Measurements from ENCODE around the gene HOMER3.

- no peak for TF ChIP-seq CTCF (IDR thresholded peaks at IDR 0.05; ENCODE audit: low read length)
- no peak for TF ChIP-seq EZH2 (IDR thresholded peaks at IDR 0.05; ENCODE audit: borderline replicate concordance, low read length)
Measured at GRCh38 chr19:18975011-18975410, 34.0 kb upstream of the HOMER3 start.

Measured in OCI-LY1 (cell line).